SK-N-SH (cell line): ENCODE results near the gene SYDE1. TPM values are rescaled to one million over a fixed set of nuclear protein-coding genes. Genes with fewer than 3 reads are reported as not detected.

Source experiments
- CTCF ChIA-PET: fragments of 300-600, 350-600 bp; formaldehyde crosslinking; extraction: SDS; loops from one replicate; lab custom pipeline; 2021; lab: Yijun Ruan, JAX
- POLR2A ChIA-PET: fragments of 350-600 bp; sonication (Branson Sonifier 250); formaldehyde crosslinking; extraction: SDS; loops from one replicate; lab custom pipeline; 2020; ENCODE audit warnings: antibody characterized with exemption, inconsistent platforms; lab: Yijun Ruan, JAX
- DNase-seq: peaks from one replicate; pipeline ENCODE4 v3.0.0; 2012
- H2AFZ ChIP-seq: fragments of 200-600 bp; sonication (generic); 2 replicates; pipeline ENCODE4 v1.8.1; 2016; ENCODE audit warnings: antibody characterized with exemption, mild to moderate bottlenecking, low read depth
- H3F3A ChIP-seq: fragments of 200-600 bp; sonication (generic); replicated peaks from 2 replicates; pipeline ENCODE3; 2016; ENCODE audit warnings: antibody characterized with exemption, mild to moderate bottlenecking; ENCODE audit not compliant: insufficient read depth
- H3K27ac ChIP-seq, 2 experiments: fragments of 200-500 bp in 1 of 2; fragments of 200-600 bp in 1 of 2; sonication (Bioruptor generic) in 1 of 2; sonication (generic), shearing (Covaris generic) in 1 of 2; 2 replicates each; pipeline versions ENCODE4 v1.5.1 to v1.6.1; 2014 to 2016; ENCODE audit warnings: low read depth in 2 of 2, inconsistent platforms in 1 of 2, low read length in 1 of 2, mild to moderate bottlenecking in 1 of 2, mixed read lengths in 1 of 2
- H3K27me3 ChIP-seq: fragments of 200-600 bp; sonication (generic), shearing (Covaris generic); 2 replicates; pipeline ENCODE4 v1.6.1; 2016; ENCODE audit warnings: mixed run types; ENCODE audit not compliant: insufficient read depth
- H3K36me3 ChIP-seq, 2 experiments: fragments of 200-500 bp in 1 of 2; fragments of 200-600 bp in 1 of 2; sonication (Bioruptor generic) in 1 of 2; sonication (generic) in 1 of 2; replicated peaks in 1 of 2; 2 replicates each; pipeline versions ENCODE3 to v1.5.1; 2014 to 2016; ENCODE audit warnings: low read length in 1 of 2, mild to moderate bottlenecking in 1 of 2; ENCODE audit not compliant: insufficient read depth in 2 of 2, control insufficient read depth in 1 of 2
- H3K4me1 ChIP-seq, 2 experiments: fragments of 200-500 bp in 1 of 2; fragments of 200-600 bp in 1 of 2; sonication (Bioruptor generic) in 1 of 2; sonication (generic), shearing (Covaris generic) in 1 of 2; 2 replicates each; pipeline versions ENCODE4 v1.5.1 to v1.6.1; 2014 to 2016; ENCODE audit warnings: low read depth in 1 of 2, low read length in 1 of 2, mixed run types in 1 of 2; ENCODE audit not compliant: insufficient read depth in 2 of 2, control insufficient read depth in 1 of 2
- H3K4me2 ChIP-seq: fragments of 200-600 bp; sonication (generic), shearing (Covaris generic); 2 replicates; pipeline ENCODE4 v1.6.1; 2017; ENCODE audit warnings: mixed run types
- H3K4me3 ChIP-seq, 2 experiments: fragments of 200-500 bp in 1 of 2; fragments of 200-600 bp in 1 of 2; sonication (Bioruptor generic) in 1 of 2; sonication (generic), shearing (Covaris generic) in 1 of 2; 2 replicates each; pipeline versions ENCODE4 v1.5.1 to v1.8.1; 2014 to 2016; ENCODE audit warnings: low read depth in 2 of 2, inconsistent platforms in 1 of 2, low read length in 1 of 2, mild to moderate bottlenecking in 1 of 2, mixed read lengths in 1 of 2, moderate library complexity in 1 of 2
- H3K79me2 ChIP-seq: fragments of 200-600 bp; sonication (generic); 2 replicates; pipeline ENCODE4 v1.8.1; 2017; ENCODE audit warnings: mild to moderate bottlenecking; ENCODE audit not compliant: insufficient read depth
- H3K9ac ChIP-seq: fragments of 200-600 bp; sonication (generic); 2 replicates; pipeline ENCODE4 v1.6.1; 2017; ENCODE audit warnings: mixed run types
- H3K9me2 ChIP-seq: fragments of 200-600 bp; sonication (generic); 2 replicates; pipeline ENCODE4 v1.6.1; 2017; ENCODE audit warnings: mixed run types
- H3K9me3 ChIP-seq: fragments of 200-600 bp; sonication (generic); 2 replicates; pipeline ENCODE4 v1.6.1; 2017; ENCODE audit warnings: mixed run types, mild to moderate bottlenecking, moderate library complexity
- H4K20me1 ChIP-seq: fragments of 200-600 bp; sonication (generic); 2 replicates; pipeline ENCODE4 v1.6.1; 2017; ENCODE audit warnings: mild to moderate bottlenecking, mixed run types; ENCODE audit not compliant: insufficient read depth
- CHD2 ChIP-seq: fragments of 150-350 bp; IDR thresholded peaks from 2 replicates; pipeline ENCODE4 v1.6.1; 2018; ENCODE audit warnings: low read length; ENCODE audit not compliant: partially characterized antibody
- ELF1 ChIP-seq: IDR thresholded peaks from 2 replicates; pipeline ENCODE4 v1.4.0; 2012
- EP300 ChIP-seq, 2 experiments: IDR thresholded peaks; 2 replicates each; pipeline versions ENCODE4 v1.4.0 to v1.6.1; 2012; ENCODE audit warnings: borderline replicate concordance in 1 of 2, low read depth in 1 of 2, low read length in 1 of 2
- FOXM1 ChIP-seq: IDR thresholded peaks from 2 replicates; pipeline ENCODE4 v1.4.0; 2012; ENCODE audit warnings: low read depth, mild to moderate bottlenecking
- MXI1 ChIP-seq: IDR thresholded peaks from 2 replicates; pipeline ENCODE4 v1.6.1; 2012; ENCODE audit warnings: mild to moderate bottlenecking, low read depth, low read length, improper control_type of control experiment
- NFIC ChIP-seq: IDR thresholded peaks from 2 replicates; pipeline ENCODE4 v1.4.0; 2012; ENCODE audit warnings: borderline replicate concordance
- NRF1 ChIP-seq: IDR thresholded peaks from 2 replicates; pipeline ENCODE4 v1.6.1; 2012; ENCODE audit warnings: low read depth, mild to moderate bottlenecking, low read length
- POLR2AphosphoS5 ChIP-seq: IDR thresholded peaks from 2 replicates; pipeline ENCODE4 v1.6.1; 2012; ENCODE audit warnings: low read depth, low read length
- SMC3 ChIP-seq: IDR thresholded peaks from 2 replicates; pipeline ENCODE4 v1.6.1; 2012; ENCODE audit warnings: low read depth, low read length, improper control_type of control experiment
- TAF1 ChIP-seq: IDR thresholded peaks from 2 replicates; pipeline ENCODE4 v1.6.1; 2012; ENCODE audit warnings: low read depth, mild to moderate bottlenecking, low read length, moderate library complexity, borderline replicate concordance
- WGBS: methylation state at CpG from one replicate; pipeline ENCODE4 v1.1.6; 2017; ENCODE audit warnings: low lambda C conversion rate; 5-methylcytosine and 5-hydroxymethylcytosine counted together
- polyA plus RNA-seq, 3 experiments: library from polyadenylated mRNA; depleted of rRNA; stranded (reverse); fragments of >200 nt; gene quantifications; 2 replicates each; pipeline ENCODE4 v1.2.3, GENCODE V29; 2012
- TF ChIP-seq, protein P1 (sequence below): IDR thresholded peaks from 2 replicates; pipeline ENCODE4 v1.4.0; 2012; ENCODE audit warnings: low read depth, borderline replicate concordance
- TF ChIP-seq, protein P2 (sequence below): IDR thresholded peaks from 2 replicates; pipeline ENCODE4; 2012

The SYDE1 gene
- polyA plus RNA-seq, 1 of the 3 experiments (the other 2 are of a cell fraction), result 44.1 TPM

DNA sequence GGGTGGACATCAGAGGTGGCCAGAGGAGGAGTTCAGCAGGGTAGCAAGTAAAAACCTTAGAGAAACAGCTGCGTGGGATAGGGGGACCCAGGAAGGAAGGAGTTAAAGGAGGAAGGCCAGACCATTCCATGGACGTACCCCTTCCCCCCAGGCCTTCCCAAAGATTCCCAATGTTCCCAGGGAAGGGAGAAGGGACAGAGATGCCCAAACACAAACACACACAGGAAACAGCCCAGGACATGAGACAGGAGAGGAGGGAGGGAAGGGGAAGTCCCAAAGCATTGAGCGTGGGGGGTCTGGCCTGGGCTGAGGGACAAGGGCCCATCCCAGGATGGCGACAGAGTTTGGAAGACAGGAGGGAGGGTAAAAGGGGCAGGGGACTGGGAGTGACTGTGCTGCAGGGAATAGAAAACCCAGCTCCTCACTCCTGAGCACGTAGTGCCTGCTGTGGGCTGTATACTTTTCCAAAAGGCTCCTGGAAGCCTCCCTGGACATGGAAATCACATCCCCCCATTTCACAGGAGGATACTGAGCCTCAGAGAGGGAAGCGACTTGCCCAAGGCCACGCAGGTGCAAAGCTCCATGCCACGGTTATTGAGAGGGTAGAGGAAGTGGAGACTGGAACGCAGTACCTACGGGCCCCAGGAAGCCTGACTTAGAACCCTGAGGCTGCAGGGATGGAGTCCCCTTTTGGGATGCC, 1.1 kb downstream of the SYDE1 start:
- H3K4me1 ChIP-seq, result peaks cover 0 to 9% of the 10 kb centered on the region in 2 experiments; a peak in 1 of 4 replicates
- H3K36me3 ChIP-seq, result peaks cover 24 to 42% of the 10 kb centered on the region in 2 experiments
- H3F3A ChIP-seq, result peaks cover 12% of the 10 kb centered on the region
- peak overlapping the region; percentile 7 to 62; a peak in 1 of 4 replicates for H3K27ac ChIP-seq
- H3K9me3 ChIP-seq, result no peaks in the 10 kb centered on the region
- peak overlapping the region; percentile 75 to 79 for H3K4me3 ChIP-seq
- H3K9ac ChIP-seq, result peak overlapping the region; percentile 97
- POLR2A ChIA-PET, result interaction anchor here (1.6 to 2.1 kb wide), 2 partner anchors 16 to 17 kb away, joined by 4 to 7 read pairs; a partner anchor contains a TSS
- H2AFZ ChIP-seq, result no peak overlapping the region
- 59% methylated on average over 9 of the region's 10 CpGs for WGBS
- CTCF ChIA-PET, result interaction anchor here (1.2 to 2.9 kb wide), 3 partner anchors 7 to 69 kb away, joined by 4 to 16 read pairs (median 5); no protein-coding TSS in a partner anchor
- DNase-seq, result peak; percentile 47
- peak overlapping the region; percentile 87 for H3K4me2 ChIP-seq
- H3K9me2 ChIP-seq, result no peaks in the 10 kb centered on the region
- H4K20me1 ChIP-seq, result no peaks in the 10 kb centered on the region
- H3K27me3 ChIP-seq, result no peaks in the 10 kb centered on the region
- H3K79me2 ChIP-seq, result peaks cover 28% of the 10 kb centered on the region
- TF ChIP-seq CHD2 (no peak), EP300 (IDR thresholded peaks at IDR 0.05; ENCODE audit: borderline replicate concordance in 1 of 2, low read depth in 1 of 2, low read length in 1 of 2) (no peak), NFIC (no peak), MXI1 (no peak), SMC3 (no peak), FOXM1 (no peak), TAF1 (no peak), NRF1 (no peak), POLR2AphosphoS5 (no peak), ELF1 (no peak)
- TF ChIP-seq, protein P1, sequence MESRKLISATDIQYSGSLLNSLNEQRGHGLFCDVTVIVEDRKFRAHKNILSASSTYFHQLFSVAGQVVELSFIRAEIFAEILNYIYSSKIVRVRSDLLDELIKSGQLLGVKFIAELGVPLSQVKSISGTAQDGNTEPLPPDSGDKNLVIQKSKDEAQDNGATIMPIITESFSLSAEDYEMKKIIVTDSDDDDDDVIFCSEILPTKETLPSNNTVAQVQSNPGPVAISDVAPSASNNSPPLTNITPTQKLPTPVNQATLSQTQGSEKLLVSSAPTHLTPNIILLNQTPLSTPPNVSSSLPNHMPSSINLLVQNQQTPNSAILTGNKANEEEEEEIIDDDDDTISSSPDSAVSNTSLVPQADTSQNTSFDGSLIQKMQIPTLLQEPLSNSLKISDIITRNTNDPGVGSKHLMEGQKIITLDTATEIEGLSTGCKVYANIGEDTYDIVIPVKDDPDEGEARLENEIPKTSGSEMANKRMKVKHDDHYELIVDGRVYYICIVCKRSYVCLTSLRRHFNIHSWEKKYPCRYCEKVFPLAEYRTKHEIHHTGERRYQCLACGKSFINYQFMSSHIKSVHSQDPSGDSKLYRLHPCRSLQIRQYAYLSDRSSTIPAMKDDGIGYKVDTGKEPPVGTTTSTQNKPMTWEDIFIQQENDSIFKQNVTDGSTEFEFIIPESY, result no peak
- TF ChIP-seq, protein P2, sequence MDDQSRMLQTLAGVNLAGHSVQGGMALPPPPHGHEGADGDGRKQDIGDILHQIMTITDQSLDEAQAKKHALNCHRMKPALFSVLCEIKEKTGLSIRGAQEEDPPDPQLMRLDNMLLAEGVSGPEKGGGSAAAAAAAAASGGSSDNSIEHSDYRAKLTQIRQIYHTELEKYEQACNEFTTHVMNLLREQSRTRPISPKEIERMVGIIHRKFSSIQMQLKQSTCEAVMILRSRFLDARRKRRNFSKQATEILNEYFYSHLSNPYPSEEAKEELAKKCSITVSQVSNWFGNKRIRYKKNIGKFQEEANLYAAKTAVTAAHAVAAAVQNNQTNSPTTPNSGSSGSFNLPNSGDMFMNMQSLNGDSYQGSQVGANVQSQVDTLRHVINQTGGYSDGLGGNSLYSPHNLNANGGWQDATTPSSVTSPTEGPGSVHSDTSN, result no peak
